HepG2 (cell line): ENCODE data around the gene C2CD3.

Source experiments
- ARNTL ChIP-seq: sonication (generic); formaldehyde crosslinking; IDR thresholded peaks from 2 replicates; pipeline ENCODE4 v1.4.0; 2020; ENCODE audit warnings: mild to moderate bottlenecking, missing genetic modification reagents
- CENPT ChIP-seq: sonication (generic); formaldehyde crosslinking; IDR thresholded peaks from 2 replicates; pipeline ENCODE4 v1.8.0; 2022; ENCODE audit warnings: low read depth, mild to moderate bottlenecking, moderate library complexity, missing genetic modification reagents
- NFE2 ChIP-seq: sonication (generic); formaldehyde crosslinking; IDR thresholded peaks from 2 replicates; pipeline ENCODE4 v1.4.0; 2020; ENCODE audit warnings: missing genetic modification reagents
- ZNF18 ChIP-seq: sonication (generic); formaldehyde crosslinking; IDR thresholded peaks from 2 replicates; pipeline ENCODE4 v1.8.0; 2022; ENCODE audit warnings: mild to moderate bottlenecking, missing genetic modification reagents; ENCODE audit not compliant: insufficient replicate concordance
- ZNF788 ChIP-seq: sonication (generic); formaldehyde crosslinking; IDR thresholded peaks from 2 replicates; pipeline ENCODE4 v1.5.0; 2020; ENCODE audit warnings: mild to moderate bottlenecking, missing genetic modification reagents, borderline replicate concordance

GRCh38 chr11:74206746-74207145 is 35.9 kb upstream of the C2CD3 start:
- TF ChIP-seq CENPT (CRISPR knock-in tag) (no peak), NFE2 (CRISPR knock-in tag) (no peak), ARNTL (CRISPR knock-in tag) (no peak), ZNF788 (CRISPR knock-in tag) (no peak), ZNF18 (CRISPR knock-in tag) (no peak)
